ENCODE data around the gene WWOX.

DNA sequence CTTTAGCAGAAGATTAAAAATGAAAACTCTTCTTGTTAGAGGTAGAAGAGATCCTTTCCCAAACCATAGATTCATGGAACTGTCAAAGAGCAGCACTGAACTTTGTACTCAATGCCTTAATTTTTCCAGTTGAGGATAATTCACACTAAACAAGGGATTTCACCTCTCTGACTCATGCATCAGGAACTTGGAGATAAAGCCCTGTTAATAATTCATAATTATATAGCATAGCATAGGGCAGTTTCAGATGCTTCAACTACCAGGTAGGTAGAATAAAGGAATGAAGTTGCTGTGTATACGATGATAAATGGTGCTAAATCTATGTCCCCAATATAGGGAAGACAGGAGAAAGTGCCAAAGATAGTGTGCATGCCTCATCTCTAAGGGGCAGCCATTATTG is 1050.7 kb downstream of the WWOX start:
- TF ChIP-seq, protein P1, sequence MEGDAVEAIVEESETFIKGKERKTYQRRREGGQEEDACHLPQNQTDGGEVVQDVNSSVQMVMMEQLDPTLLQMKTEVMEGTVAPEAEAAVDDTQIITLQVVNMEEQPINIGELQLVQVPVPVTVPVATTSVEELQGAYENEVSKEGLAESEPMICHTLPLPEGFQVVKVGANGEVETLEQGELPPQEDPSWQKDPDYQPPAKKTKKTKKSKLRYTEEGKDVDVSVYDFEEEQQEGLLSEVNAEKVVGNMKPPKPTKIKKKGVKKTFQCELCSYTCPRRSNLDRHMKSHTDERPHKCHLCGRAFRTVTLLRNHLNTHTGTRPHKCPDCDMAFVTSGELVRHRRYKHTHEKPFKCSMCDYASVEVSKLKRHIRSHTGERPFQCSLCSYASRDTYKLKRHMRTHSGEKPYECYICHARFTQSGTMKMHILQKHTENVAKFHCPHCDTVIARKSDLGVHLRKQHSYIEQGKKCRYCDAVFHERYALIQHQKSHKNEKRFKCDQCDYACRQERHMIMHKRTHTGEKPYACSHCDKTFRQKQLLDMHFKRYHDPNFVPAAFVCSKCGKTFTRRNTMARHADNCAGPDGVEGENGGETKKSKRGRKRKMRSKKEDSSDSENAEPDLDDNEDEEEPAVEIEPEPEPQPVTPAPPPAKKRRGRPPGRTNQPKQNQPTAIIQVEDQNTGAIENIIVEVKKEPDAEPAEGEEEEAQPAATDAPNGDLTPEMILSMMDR (IDR thresholded peaks at IDR 0.05) = no peak
- no peak for TF ChIP-seq POLR2A (IDR thresholded peaks at IDR 0.05)
